Measurements from ENCODE around the gene VPS26A. TPM values are rescaled to one million over a fixed set of nuclear protein-coding genes. Genes with fewer than 3 reads are reported as not detected.

The VPS26A gene
- total RNA-seq, 2 experiments from 2014 or later = 32.8 to 33.0 TPM

DNA sequence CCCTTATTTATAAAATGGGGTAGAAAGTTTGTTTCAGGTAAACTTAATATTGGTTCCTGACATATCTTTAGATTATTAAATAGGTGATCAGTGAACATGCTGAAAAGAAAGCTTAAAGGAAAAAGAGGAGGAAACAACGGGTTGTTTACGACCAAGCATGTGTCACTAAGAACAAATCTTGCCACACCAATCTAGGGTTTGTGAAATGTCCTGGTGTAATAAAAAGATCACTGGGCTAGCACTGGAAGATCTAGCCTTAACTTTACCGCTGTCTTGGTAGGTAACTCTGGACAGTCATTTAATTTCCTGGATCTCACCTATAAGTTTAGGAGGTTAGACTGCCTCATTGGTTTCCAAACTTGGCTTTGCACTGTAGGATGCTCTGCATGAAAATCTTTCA is 19.0 kb downstream of the VPS26A start:
- ATAC-seq (ENCODE audit: poor library complexity) (no peak), DNase-seq (no peak)
- Mint-ChIP-seq H3K27me3 (no peaks in the 10 kb centered on the region), H3K4me1 (ENCODE audit: low read depth) (peaks cover 55% of the 10 kb centered on the region), H3K4me3 (no peak overlapping the region), H3K36me3 (ENCODE audit: low read depth) (peaks cover 35% of the 10 kb centered on the region), H3K27ac (no peak overlapping the region), H3K9me3 (no peaks in the 10 kb centered on the region)
- H3K27me3 ChIP-seq (ENCODE audit: control insufficient read depth in 1 of 2, insufficient read depth in 2 of 2, low read length in 2 of 2) = no peaks in the 10 kb centered on the region
- no peaks in the 10 kb centered on the region for H3K9me3 ChIP-seq (ENCODE audit: control insufficient read depth in 1 of 2, insufficient read depth in 1 of 2, low read length in 2 of 2)
- H3K4me3 ChIP-seq (ENCODE audit: low read length) = no peak overlapping the region
- TF ChIP-seq, protein P1, sequence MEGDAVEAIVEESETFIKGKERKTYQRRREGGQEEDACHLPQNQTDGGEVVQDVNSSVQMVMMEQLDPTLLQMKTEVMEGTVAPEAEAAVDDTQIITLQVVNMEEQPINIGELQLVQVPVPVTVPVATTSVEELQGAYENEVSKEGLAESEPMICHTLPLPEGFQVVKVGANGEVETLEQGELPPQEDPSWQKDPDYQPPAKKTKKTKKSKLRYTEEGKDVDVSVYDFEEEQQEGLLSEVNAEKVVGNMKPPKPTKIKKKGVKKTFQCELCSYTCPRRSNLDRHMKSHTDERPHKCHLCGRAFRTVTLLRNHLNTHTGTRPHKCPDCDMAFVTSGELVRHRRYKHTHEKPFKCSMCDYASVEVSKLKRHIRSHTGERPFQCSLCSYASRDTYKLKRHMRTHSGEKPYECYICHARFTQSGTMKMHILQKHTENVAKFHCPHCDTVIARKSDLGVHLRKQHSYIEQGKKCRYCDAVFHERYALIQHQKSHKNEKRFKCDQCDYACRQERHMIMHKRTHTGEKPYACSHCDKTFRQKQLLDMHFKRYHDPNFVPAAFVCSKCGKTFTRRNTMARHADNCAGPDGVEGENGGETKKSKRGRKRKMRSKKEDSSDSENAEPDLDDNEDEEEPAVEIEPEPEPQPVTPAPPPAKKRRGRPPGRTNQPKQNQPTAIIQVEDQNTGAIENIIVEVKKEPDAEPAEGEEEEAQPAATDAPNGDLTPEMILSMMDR (IDR thresholded peaks at IDR 0.05) = no peak
- H3K27ac ChIP-seq (ENCODE audit: low read depth in 1 of 2, low read length in 2 of 2) = no peak overlapping the region
- peaks cover 2% of the 10 kb centered on the region for H3K36me3 ChIP-seq (ENCODE audit: insufficient read depth, low read length)
- intact Hi-C loops (cut with DNase I, micrococcal nuclease) = no loop called here
- POLR2A ChIA-PET = interaction anchor here (0.7 kb wide), 1 partner anchor 56 kb away, joined by 5 read pairs; no protein-coding TSS in a partner anchor
- CTCF ChIA-PET = no interaction called here
- no peaks in the 10 kb centered on the region for H3K4me1 ChIP-seq (ENCODE audit: insufficient read depth, low read length)

DNA sequence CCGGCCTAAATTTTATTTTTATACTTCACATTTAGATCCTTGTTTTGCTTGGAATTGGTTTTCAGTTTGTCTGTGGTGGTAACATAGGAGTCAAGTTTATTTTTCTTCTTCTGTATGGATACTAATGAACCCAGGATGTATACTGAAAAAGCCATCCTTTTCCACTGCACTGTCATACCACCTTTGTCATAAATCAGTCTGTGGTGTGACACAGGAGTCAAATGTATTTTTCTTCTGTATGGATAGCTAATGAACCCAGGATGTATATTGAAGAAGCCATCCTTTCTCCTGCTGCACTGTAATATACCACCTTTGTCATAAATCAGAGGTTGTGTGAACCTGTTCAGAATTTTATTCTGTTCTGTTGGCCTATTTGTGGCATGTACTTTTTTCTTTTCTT is 21.4 kb downstream of the VPS26A start:
- Histone ChIP-seq H3K4me3 (ENCODE audit: low read length) (no peak overlapping the region), H3K4me1 (ENCODE audit: insufficient read depth, low read length) (no peaks in the 10 kb centered on the region), H3K27ac (ENCODE audit: low read depth in 1 of 2, low read length in 2 of 2) (no peak overlapping the region), H3K36me3 (ENCODE audit: insufficient read depth, low read length) (no peaks in the 10 kb centered on the region), H3K9me3 (ENCODE audit: control insufficient read depth in 1 of 2, insufficient read depth in 1 of 2, low read length in 2 of 2) (no peaks in the 10 kb centered on the region), H3K27me3 (ENCODE audit: control insufficient read depth in 1 of 2, insufficient read depth in 2 of 2, low read length in 2 of 2) (no peaks in the 10 kb centered on the region)
- intact Hi-C loops (cut with DNase I, micrococcal nuclease) = no loop called here
- ATAC-seq (ENCODE audit: poor library complexity) = no peak
- H3K4me1 Mint-ChIP-seq (ENCODE audit: low read depth) = peaks cover 59% of the 10 kb centered on the region
- H3K9me3 Mint-ChIP-seq = no peaks in the 10 kb centered on the region
- no peak for DNase-seq
- CTCF ChIA-PET = no interaction called here
- no peaks in the 10 kb centered on the region for H3K27me3 Mint-ChIP-seq
- peaks cover 39% of the 10 kb centered on the region for H3K36me3 Mint-ChIP-seq (ENCODE audit: low read depth)
- H3K4me3 Mint-ChIP-seq = no peak overlapping the region
- TF ChIP-seq, protein P1 (IDR thresholded peaks at IDR 0.05) = no peak
- POLR2A ChIA-PET = no interaction called here
- H3K27ac Mint-ChIP-seq = no peak overlapping the region

DNA sequence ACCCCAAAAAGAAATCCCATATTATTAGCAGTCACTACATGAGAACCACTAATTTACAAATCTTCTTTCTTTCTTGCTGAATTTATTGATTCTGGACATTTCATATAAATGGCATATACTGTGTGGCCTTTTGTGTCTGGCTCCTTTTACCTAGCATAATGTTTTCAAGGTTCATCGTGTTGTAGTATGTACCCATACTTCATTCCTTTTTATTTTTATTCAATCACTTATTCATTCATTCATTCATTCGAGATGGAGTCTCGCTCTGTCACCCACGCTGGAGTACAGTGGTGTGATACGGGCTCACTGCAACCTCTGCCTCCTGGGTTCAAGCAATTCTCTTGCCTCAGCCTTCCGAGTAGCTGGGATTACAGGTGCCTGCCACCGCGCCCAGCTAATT is 21.9 kb downstream of the VPS26A start:
- H3K27me3 ChIP-seq (ENCODE audit: control insufficient read depth in 1 of 2, insufficient read depth in 2 of 2, low read length in 2 of 2) = no peaks in the 10 kb centered on the region
- Mint-ChIP-seq H3K4me3 (no peak overlapping the region), H3K4me1 (ENCODE audit: low read depth) (peaks cover 57% of the 10 kb centered on the region), H3K36me3 (ENCODE audit: low read depth) (peaks cover 43% of the 10 kb centered on the region), H3K27ac (no peak overlapping the region), H3K9me3 (no peaks in the 10 kb centered on the region), H3K27me3 (no peaks in the 10 kb centered on the region)
- POLR2A ChIA-PET = no interaction called here
- no peak overlapping the region for H3K4me3 ChIP-seq (ENCODE audit: low read length)
- TF ChIP-seq, protein P1 (IDR thresholded peaks at IDR 0.05) = no peak
- no peak for DNase-seq
- CTCF ChIA-PET = no interaction called here
- H3K4me1 ChIP-seq (ENCODE audit: insufficient read depth, low read length) = no peaks in the 10 kb centered on the region
- intact Hi-C loops (cut with DNase I, micrococcal nuclease) = no loop called here
- H3K36me3 ChIP-seq (ENCODE audit: insufficient read depth, low read length) = no peaks in the 10 kb centered on the region
- H3K27ac ChIP-seq (ENCODE audit: low read depth in 1 of 2, low read length in 2 of 2) = no peak overlapping the region
- H3K9me3 ChIP-seq (ENCODE audit: control insufficient read depth in 1 of 2, insufficient read depth in 1 of 2, low read length in 2 of 2) = no peaks in the 10 kb centered on the region
- no peak for ATAC-seq (ENCODE audit: poor library complexity)
